PC-3 (cell line): ENCODE measurements around the gene RNASE12. TPM values are rescaled to one million over a fixed set of nuclear protein-coding genes. Genes with fewer than 3 reads are reported as not detected.

Experiments used
- ATAC-seq: fragments of 200-7000 bp; cut with Tn5 transposase; 2 replicates; pipeline ENCODE4 v1.9.1; 2020; ENCODE audit warnings: mild to moderate bottlenecking, moderate library complexity
- BruUV-seq: library from RNA; stranded (reverse); fragments of 400-500 nt; replicated peaks from 2 replicates; lab custom pipeline; 2021; lab: Mats Ljungman, UMichigan
- CTCF ChIA-PET: fragments of 300-600 bp; sonication (Branson Sonifier 250); formaldehyde crosslinking; loops from one replicate; lab custom pipeline; 2022; ENCODE audit warnings: antibody characterized with exemption; lab: Charles Lee
- POLR2A ChIA-PET: fragments of 300-600 bp; sonication (Branson Sonifier 250); formaldehyde crosslinking; loops from one replicate; lab custom pipeline; 2022; ENCODE audit warnings: antibody characterized with exemption; ENCODE audit not compliant: unreplicated experiment; lab: Charles Lee
- DNase-seq: peaks from one replicate; pipeline ENCODE4 v3.0.0-alpha.2; 2015
- H2AFZ ChIP-seq: fragments of 300-600 bp; sonication (generic); 2 replicates; pipeline ENCODE4 v1.6.0; 2016; ENCODE audit warnings: antibody characterized with exemption, low read length
- H3F3A ChIP-seq: fragments of 300-600 bp; sonication (generic); one replicate; pipeline ENCODE4 v1.6.0; 2017; ENCODE audit warnings: antibody characterized with exemption, low read length, control low read depth, mild to moderate bottlenecking; ENCODE audit not compliant: unreplicated experiment
- H3K27ac ChIP-seq: fragments of 300-600 bp; sonication (generic); 2 replicates; pipeline ENCODE4 v1.5.1; 2016; ENCODE audit warnings: mild to moderate bottlenecking, low read length
- H3K27me3 ChIP-seq: fragments of 300-600 bp; sonication (generic); 2 replicates; pipeline ENCODE4 v1.6.1; 2016; ENCODE audit warnings: low read length, mixed read lengths
- H3K36me3 ChIP-seq: fragments of 300-600 bp; sonication (generic); 2 replicates; pipeline ENCODE4 v1.6.1; 2016; ENCODE audit warnings: low read depth, mixed run types, low read length, mixed read lengths
- H3K4me1 ChIP-seq: fragments of 300-600 bp; sonication (generic); 2 replicates; pipeline ENCODE4 v1.5.1; 2016; ENCODE audit warnings: low read length; ENCODE audit not compliant: insufficient read depth
- H3K4me2 ChIP-seq: fragments of 300-600 bp; sonication (generic); 2 replicates; pipeline ENCODE4 v1.6.0; 2016; ENCODE audit warnings: low read length
- H3K4me3 ChIP-seq: fragments of 300-600 bp; sonication (generic); 2 replicates; pipeline ENCODE4 v1.5.1; 2016; ENCODE audit warnings: mild to moderate bottlenecking, low read length, mixed read lengths
- H3K79me2 ChIP-seq: fragments of 300-600 bp; sonication (generic); 2 replicates; pipeline ENCODE4 v1.6.1; 2017; ENCODE audit warnings: low read length, mixed read lengths
- H3K9ac ChIP-seq: fragments of 300-600 bp; sonication (generic); 2 replicates; pipeline ENCODE4 v1.6.0; 2016; ENCODE audit warnings: mild to moderate bottlenecking, low read length
- H3K9me2 ChIP-seq: fragments of 300-600 bp; sonication (generic); replicated peaks from 2 replicates; pipeline ENCODE4 v1.6.1; 2016; ENCODE audit warnings: mixed run types, low read length, mixed read lengths
- H3K9me3 ChIP-seq: fragments of 300-600 bp; sonication (generic); 2 replicates; pipeline ENCODE4 v1.6.1; 2016; ENCODE audit warnings: low read length, mixed read lengths
- H4K20me1 ChIP-seq: fragments of 300-600 bp; sonication (generic); 2 replicates; pipeline ENCODE4 v1.6.1; 2016; ENCODE audit warnings: low read length, mixed read lengths
- CTCF ChIP-seq: fragments of 300-600 bp; sonication (generic); conservative IDR thresholded peaks from 2 replicates; pipeline ENCODE4 v1.5.1; 2017; ENCODE audit warnings: antibody characterized with exemption, low read depth, mild to moderate bottlenecking, low read length
- EZH2 ChIP-seq: fragments of 300-600 bp; sonication (generic); IDR thresholded peaks from one replicate; pipeline ENCODE4 v1.6.1; 2017; ENCODE audit warnings: antibody characterized with exemption, mild to moderate bottlenecking, low read length; ENCODE audit not compliant: unreplicated experiment
- EZH2phosphoT487 ChIP-seq: fragments of 300-600 bp; sonication (generic); IDR thresholded peaks from 2 replicates; pipeline ENCODE4 v1.6.1; 2018; ENCODE audit warnings: mild to moderate bottlenecking, antibody characterized with exemption, low read length, borderline replicate concordance
- intact Hi-C: fragments of 100-400 bp; cut with micrococcal nuclease; formaldehyde crosslinking; loops from 2 replicates; pipeline ENCODE4 v1.9.0; 2023
- total RNA-seq: library from RNA; depleted of rRNA; stranded (reverse); fragments of >200 nt; gene quantifications from 2 replicates; pipeline ENCODE4 v1.2.3, GENCODE V29; 2014

The RNASE12 gene
- total RNA-seq, 1 experiment from 2014 or later = not detected

- Histone ChIP-seq H4K20me1 (no peaks in the 10 kb centered on the region), H3K4me1 (peaks cover 23% of the 10 kb centered on the region), H3K4me2 (peak overlapping the region; percentile 89), H3K27me3 (no peaks in the 10 kb centered on the region), H3K9me3 (no peaks in the 10 kb centered on the region), H3K79me2 (no peaks in the 10 kb centered on the region), H3F3A (peaks cover 7% of the 10 kb centered on the region), H3K27ac (peak overlapping the region; percentile 21), H3K4me3 (peak overlapping the region; percentile 90), H2AFZ (peak overlapping the region; percentile 94), H3K9ac (peak overlapping the region; percentile 39; the same call in 1 of the 2 replicates), H3K9me2 (no peaks in the 10 kb centered on the region), H3K36me3 (no peaks in the 10 kb centered on the region)
- intact Hi-C loops = loop anchor here (5.0 kb wide), 1 partner anchor 358 kb away; no protein-coding TSS in a partner anchor
- DNase-seq (peak; percentile 42), ATAC-seq (peak; percentile 9)
- POLR2A ChIA-PET = no interaction called here
- no TSS peak for BruUV-seq
- no peak for TF ChIP-seq EZH2
- TF ChIP-seq CTCF = no peak
- no peak for TF ChIP-seq EZH2phosphoT487
- CTCF ChIA-PET = interaction anchor here (0.7 to 1.5 kb wide), 3 partner anchors 17 to 287 kb away, joined by 3 to 6 read pairs (median 4); no protein-coding TSS in a partner anchor
These were observed 23.1 kb upstream of the RNASE12 start for GRCh38 chr14:20614038-20614840.

- Histone ChIP-seq H3K27ac (peak overlapping the region; percentile 21), H3K36me3 (no peaks in the 10 kb centered on the region), H3K4me2 (peak overlapping the region; percentile 89), H2AFZ (peak overlapping the region; percentile 94), H3K4me1 (peaks cover 28% of the 10 kb centered on the region), H3K27me3 (no peaks in the 10 kb centered on the region), H3K4me3 (peak overlapping the region; percentile 90), H3K79me2 (no peaks in the 10 kb centered on the region), H3K9me3 (no peaks in the 10 kb centered on the region), H3K9ac (peak overlapping the region; percentile 39; the same call in 1 of the 2 replicates), H4K20me1 (no peaks in the 10 kb centered on the region), H3K9me2 (no peaks in the 10 kb centered on the region), H3F3A (peaks cover 7% of the 10 kb centered on the region)
- peak; percentile 83 for TF ChIP-seq CTCF
- no peak for TF ChIP-seq EZH2
- TF ChIP-seq EZH2phosphoT487 = no peak
- TSS peak; percentile 100 for BruUV-seq
- intact Hi-C loops = loop anchor here (1.0 to 5.0 kb wide), 8 partner anchors 19 to 359 kb away; partner anchors contain the start of genes APEX1, PARP2 and TEP1
- POLR2A ChIA-PET = interaction anchor here (0.5 to 1.1 kb wide), 3 partner anchors 69 to 271 kb away, joined by 3 to 4 read pairs (median 3); no protein-coding TSS in a partner anchor
- CTCF ChIA-PET = interaction anchor here (0.5 to 1.5 kb wide), 6 partner anchors 18 to 286 kb away, joined by 3 to 16 read pairs (median 4); partner anchors contain the start of genes PARP2 and PIP4P1
- ATAC-seq (peak; percentile 75), DNase-seq (peak; percentile 99)
These were observed 22.2 kb upstream of the RNASE12 start for GRCh38 chr14:20613094-20614037.
